HepG2 (cell line): Measurements from ENCODE around the gene CARD19. TPM values are rescaled to one million over a fixed set of nuclear protein-coding genes. Genes with fewer than 3 reads are reported as not detected.

Experiments used
- ATF2 ChIP-seq: sonication (generic); formaldehyde crosslinking; IDR thresholded peaks from 2 replicates; pipeline ENCODE4 v1.4.0; 2020; ENCODE audit warnings: missing genetic modification reagents
- ATF3 ChIP-seq: sonication (generic); formaldehyde crosslinking; IDR thresholded peaks from 2 replicates; pipeline ENCODE4 v1.4.0; 2020; ENCODE audit warnings: missing genetic modification reagents
- BRD4 ChIP-seq: sonication (generic); formaldehyde crosslinking; IDR thresholded peaks from 2 replicates; pipeline ENCODE4 v1.4.0; 2020; ENCODE audit warnings: missing genetic modification reagents
- CC2D1A ChIP-seq: sonication (generic); formaldehyde crosslinking; IDR thresholded peaks from 2 replicates; pipeline ENCODE4 v1.8.1; 2023; ENCODE audit warnings: mild to moderate bottlenecking, missing genetic modification reagents
- FUBP1 ChIP-seq: sonication (generic); formaldehyde crosslinking; IDR thresholded peaks from 2 replicates; pipeline ENCODE4 v1.5.1; 2020; ENCODE audit warnings: missing genetic modification reagents, mild to moderate bottlenecking, borderline replicate concordance
- GATA4 ChIP-seq: sonication (generic); IDR thresholded peaks from 2 replicates; pipeline ENCODE4 v1.6.1; 2016; ENCODE audit warnings: antibody characterized with exemption, low read depth, borderline replicate concordance
- KDM6A ChIP-seq: IDR thresholded peaks from 2 replicates; pipeline ENCODE4 v1.6.1; 2016; ENCODE audit warnings: low read depth
- LBX2 ChIP-seq: sonication (generic); formaldehyde crosslinking; IDR thresholded peaks from 2 replicates; pipeline ENCODE4 v1.5.0; 2020; ENCODE audit warnings: missing genetic modification reagents, mild to moderate bottlenecking, borderline replicate concordance
- SATB2 ChIP-seq: sonication (generic); formaldehyde crosslinking; IDR thresholded peaks from 2 replicates; pipeline ENCODE4 v1.5.0; 2020; ENCODE audit warnings: missing genetic modification reagents
- SOX6 ChIP-seq, 2 experiments: fragments of 450-650 bp in 1 of 2; sonication (generic) in 1 of 2; formaldehyde crosslinking in 1 of 2; IDR thresholded peaks; 2 replicates each; pipeline versions ENCODE4 v1.4.0 to v1.6.1; 2017 to 2020; ENCODE audit warnings: antibody characterized with exemption in 1 of 2, mild to moderate bottlenecking in 1 of 2, missing genetic modification reagents in 1 of 2
- TP53 ChIP-seq: sonication (generic); formaldehyde crosslinking; conservative IDR thresholded peaks from 2 replicates; pipeline ENCODE4 v1.4.0; 2020; ENCODE audit warnings: missing genetic modification reagents
- ZBTB26 ChIP-seq: IDR thresholded peaks from 2 replicates; pipeline ENCODE4 v1.6.1; 2016; ENCODE audit warnings: missing compliant biosample characterization, missing genetic modification reagents, borderline replicate concordance
- ZFY ChIP-seq: sonication (generic); formaldehyde crosslinking; IDR thresholded peaks from 2 replicates; pipeline ENCODE4 v1.4.0; 2020; ENCODE audit warnings: missing genetic modification reagents
- ZNF17 ChIP-seq: sonication (generic); formaldehyde crosslinking; IDR thresholded peaks from 2 replicates; pipeline ENCODE4 v1.5.0; 2020; ENCODE audit warnings: mild to moderate bottlenecking, missing genetic modification reagents
- ZNF44 ChIP-seq: sonication (generic); formaldehyde crosslinking; IDR thresholded peaks from 2 replicates; pipeline ENCODE4 v1.5.1; 2020; ENCODE audit warnings: mild to moderate bottlenecking, missing genetic modification reagents
- ZNF510 ChIP-seq: sonication (generic); formaldehyde crosslinking; IDR thresholded peaks from 2 replicates; pipeline ENCODE4 v1.4.0; 2020; ENCODE audit warnings: low read depth, mild to moderate bottlenecking, missing genetic modification reagents
- ZNF574 ChIP-seq: sonication (generic); formaldehyde crosslinking; IDR thresholded peaks from 2 replicates; pipeline ENCODE4 v1.4.0; 2020; ENCODE audit warnings: missing genetic modification reagents
- polyA plus RNA-seq, 8 experiments: library from polyadenylated mRNA; depleted of rRNA in 3 of 8; stranded (reverse) in 7 of 8; unstranded in 1 of 8; fragments of >200 nt; fragmentation: Illumina TruSeq in 4 of 8; extraction: Trizol in 4 of 8; gene quantifications; 2 replicates each; pipeline versions ENCODE4 v1.2.1 to v1.2.3, GENCODE V29; 2011 to 2016; ENCODE audit warnings: low read depth in 4 of 8, missing spikeins in 1 of 8, mixed read lengths in 1 of 8; ENCODE audit not compliant: insufficient read depth in 1 of 8
- total RNA-seq, 5 experiments: library from RNA; depleted of rRNA; stranded (reverse); fragments of >200 nt; fragmentation: Illumina TruSeq; extraction: Trizol; gene quantifications; 2 replicates each; pipeline ENCODE4 v1.2.3, GENCODE V29; 2016; ENCODE audit warnings: low read depth in 1 of 5

CARD19 gene
- total and polyA plus RNA-seq, 2 of the 13 experiments (the other 11 are each of a cell fraction or from before 2014, with no cell fraction given) = 18.4 to 47.2 TPM

GRCh38 chr9:93061791-93062763 lies 33.9 kb upstream of the CARD19 start (continued):
- TF ChIP-seq GATA4 (no peak), ZNF574 (CRISPR knock-in tag) (peak; percentile 61), ZNF44 (CRISPR knock-in tag) (no peak), ZNF17 (CRISPR knock-in tag) (no peak), LBX2 (CRISPR knock-in tag) (0 out of 2 replicates have a peak, but pooled peaks have one; percentile 72), ATF2 (0 out of 2 replicates have a peak, but pooled peaks have one; percentile 18), FUBP1 (no peak), TP53 (CRISPR knock-in tag) (no peak), ZNF510 (no peak), ATF3 (CRISPR knock-in tag) (no peak), SATB2 (CRISPR knock-in tag) (no peak), ZFY (CRISPR knock-in tag) (peak; percentile 43; the same call in 1 of the 2 replicates), KDM6A (CRISPR knock-in tag) (0 out of 2 replicates have a peak, but pooled peaks have one; percentile 48), ZBTB26 (0 out of 2 replicates have a peak, but pooled peaks have one; percentile 41), CC2D1A (CRISPR knock-in tag) (no peak), BRD4 (CRISPR knock-in tag) (no peak), SOX6 (IDR thresholded peaks at IDR 0.05) (no peak), SOX6 (CRISPR knock-in tag; IDR thresholded peaks at IDR 0.05) (peak; percentile 81)
